HG02763 (cell line): ENCODE measurements around the gene ARPC1A.
"Not testable (repeated sequence)": the region's sequence is repeated elsewhere in the genome, so short reads cannot be mapped to it uniquely, and the experiment has no call there.

Source experiments
- ATAC-seq: cut with Tn5 transposase; IDR thresholded peaks from one replicate; pipeline ENCODE4 v1.9.1; 2021; ENCODE audit warnings: mild to moderate bottlenecking, moderate library complexity; ENCODE audit not compliant: unreplicated experiment

Gene ARPC1A

DNA sequence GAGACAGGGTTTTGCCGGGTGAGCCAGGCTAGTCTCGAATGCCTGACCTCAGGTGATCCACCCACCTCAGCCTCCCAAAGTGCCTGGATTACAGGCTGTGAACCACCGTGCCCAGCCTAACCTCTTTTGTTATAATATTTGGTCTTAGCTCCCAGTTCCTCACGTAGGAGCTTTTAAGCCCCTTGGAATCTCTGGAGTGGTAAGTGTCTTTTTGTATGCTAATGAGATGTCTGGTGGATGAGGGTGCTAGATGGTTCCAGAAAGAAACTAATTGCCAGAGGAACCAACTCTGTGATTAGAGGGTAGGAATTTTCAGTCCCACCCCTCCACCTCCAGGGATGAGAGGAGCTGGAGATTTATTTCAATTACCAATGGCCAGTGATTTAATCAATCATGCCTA is 5.3 kb upstream of the ARPC1A start:
- ATAC-seq = no peak

DNA sequence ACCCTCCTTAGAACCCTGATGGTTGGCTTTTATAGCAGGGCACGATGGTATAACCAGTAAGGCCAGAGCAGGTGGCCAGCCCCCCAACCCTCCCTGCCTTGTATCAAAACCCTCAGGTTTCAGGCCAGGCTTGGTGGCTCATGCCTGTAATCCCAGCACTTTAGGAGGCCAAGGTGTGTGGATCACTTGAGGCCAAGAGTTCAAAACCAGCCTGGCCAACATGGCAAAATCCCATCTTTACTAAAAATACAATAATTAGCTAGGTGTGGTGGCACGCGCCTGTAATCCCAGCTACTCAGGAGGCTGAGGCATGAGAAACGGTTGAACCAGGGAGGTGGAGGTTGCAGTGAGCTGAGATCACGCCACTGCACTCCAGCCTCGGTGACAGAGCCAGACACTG is 3.0 kb upstream of the ARPC1A start:
- not testable (repeated sequence) for ATAC-seq

DNA sequence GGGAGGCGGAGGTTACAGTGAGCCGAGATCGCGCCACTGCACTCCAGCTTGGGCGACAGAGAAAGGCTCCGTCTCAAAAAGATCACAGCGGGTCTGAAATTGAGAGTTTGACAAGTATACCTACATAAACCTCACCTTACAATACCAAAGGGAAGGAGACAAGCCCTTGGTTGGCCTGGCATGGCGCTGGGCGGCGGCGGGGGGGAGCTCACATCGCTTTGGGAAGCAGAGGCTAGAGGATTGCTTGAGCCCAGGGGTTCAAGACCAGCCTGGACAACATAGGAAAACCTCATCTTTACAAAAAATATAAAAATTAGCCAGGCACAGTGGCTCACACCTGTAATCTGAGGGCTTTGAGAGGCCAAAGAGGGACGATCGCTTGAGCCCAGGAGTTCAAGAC is 1.1 kb upstream of the ARPC1A start:
- ATAC-seq = no peak

DNA sequence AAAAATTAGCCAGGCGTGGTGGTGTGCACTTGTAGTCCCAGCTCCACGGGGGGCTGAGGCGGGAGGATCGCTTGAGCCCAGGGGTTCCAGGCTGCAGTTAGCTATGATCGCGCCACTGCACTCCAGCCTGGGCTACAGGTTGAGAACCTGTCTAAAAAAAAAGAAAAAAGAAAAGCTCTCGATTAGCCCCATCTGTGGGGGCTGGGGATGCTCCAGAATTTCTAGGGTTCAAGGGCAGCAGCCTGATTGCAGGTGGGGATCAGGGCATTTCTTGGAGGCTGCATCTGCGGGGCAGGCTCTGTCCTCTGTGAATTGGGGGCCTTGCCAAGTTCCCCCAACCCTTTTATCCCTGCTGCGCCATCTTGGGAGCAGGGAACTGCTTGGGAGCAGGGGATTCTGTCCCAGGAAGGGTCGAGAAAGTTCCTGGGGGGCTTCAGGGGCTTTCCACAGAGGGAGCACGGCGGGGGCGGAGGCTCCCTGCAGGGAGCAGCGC is 651 bp upstream of the ARPC1A start:
- peak; percentile 10 for ATAC-seq

DNA sequence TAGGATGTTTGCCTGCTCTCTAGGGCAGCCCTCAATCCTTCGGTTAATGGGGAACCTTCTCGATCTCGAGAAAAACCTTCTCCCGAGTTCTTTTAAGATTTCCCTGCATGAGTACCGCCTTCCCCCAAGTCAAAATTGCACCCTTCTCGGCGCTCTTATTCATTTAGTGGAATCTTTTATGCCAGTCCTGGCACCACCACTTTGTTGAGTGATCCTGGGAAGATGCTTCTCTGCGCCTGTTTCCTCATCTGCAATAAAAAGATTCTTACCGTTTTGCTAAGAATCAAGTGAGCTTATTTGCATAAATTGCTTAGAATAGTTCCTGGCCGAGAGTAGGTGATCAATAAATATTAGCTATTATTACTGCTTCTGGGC is 697 bp downstream of the ARPC1A start:
- ATAC-seq = no peak

DNA sequence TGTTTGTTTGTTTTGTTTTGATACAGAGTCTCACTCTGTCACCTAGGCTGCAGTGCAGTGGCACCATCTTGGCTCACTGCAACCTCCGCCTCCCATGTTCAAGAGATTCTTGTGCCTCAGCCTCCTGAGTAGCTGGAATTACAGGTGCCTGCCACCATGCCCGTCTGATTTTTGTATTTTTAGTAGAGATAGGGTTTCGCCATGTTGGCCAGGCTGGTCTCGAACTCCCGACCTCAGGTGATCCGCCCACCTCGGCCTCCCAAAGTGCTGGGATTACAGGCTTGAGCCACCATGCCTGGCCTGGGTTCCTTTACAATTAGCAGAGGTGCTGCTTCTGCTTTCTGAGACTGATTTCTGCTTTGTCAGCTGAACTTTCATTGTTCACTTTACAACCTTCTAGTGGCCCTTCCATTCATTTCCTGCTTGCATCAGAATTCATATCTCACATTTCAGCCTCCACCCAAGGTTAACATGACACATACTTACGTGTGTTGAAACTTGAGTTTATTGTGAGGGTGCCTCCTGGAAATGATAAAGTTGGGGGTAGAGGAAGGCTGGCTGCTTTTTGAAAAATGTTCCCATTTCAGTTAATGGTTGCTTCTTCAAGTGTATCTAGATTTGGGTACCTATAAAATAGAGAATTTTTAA is 4.7 kb downstream of the ARPC1A start:
- ATAC-seq = not testable (repeated sequence)

DNA sequence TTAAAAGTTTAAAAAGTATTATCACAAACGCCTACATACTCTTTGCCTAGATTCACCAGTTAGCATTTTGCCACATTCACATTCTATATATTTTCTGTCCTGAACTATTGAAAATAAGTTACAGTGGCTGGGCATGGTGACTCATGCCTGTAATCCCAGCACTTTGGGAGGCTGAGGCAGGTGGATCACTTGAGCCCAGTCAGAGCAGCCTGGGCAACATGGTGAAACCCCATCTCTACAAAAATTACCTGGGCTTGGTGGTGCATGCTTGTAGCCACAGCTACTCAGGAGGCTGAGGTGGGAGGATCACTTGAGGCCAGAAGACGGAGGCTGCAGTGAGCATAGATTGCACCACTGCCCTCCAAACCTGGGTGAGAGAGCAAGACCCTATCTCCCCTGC is 5.3 kb downstream of the ARPC1A start:
- ATAC-seq = no peak

DNA sequence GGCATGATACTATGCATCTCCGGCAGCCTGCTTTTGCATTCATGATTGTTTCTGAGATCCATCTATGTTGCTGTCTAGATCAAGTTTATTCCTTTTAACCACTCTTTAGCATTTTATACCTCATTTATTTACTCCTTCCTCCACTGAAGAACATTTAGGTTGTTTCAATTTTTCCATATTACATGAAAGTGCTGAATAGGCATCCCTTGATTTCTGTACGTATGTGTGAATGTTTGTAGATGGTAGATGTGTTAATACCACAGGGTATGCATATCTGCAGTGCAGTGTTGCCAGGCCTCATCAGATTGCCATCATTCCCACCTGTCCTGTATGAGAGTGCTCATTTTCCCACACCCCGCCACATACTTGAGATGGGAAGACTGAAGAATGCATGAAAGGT is 13.9 kb downstream of the ARPC1A start:
- ATAC-seq = no peak

DNA sequence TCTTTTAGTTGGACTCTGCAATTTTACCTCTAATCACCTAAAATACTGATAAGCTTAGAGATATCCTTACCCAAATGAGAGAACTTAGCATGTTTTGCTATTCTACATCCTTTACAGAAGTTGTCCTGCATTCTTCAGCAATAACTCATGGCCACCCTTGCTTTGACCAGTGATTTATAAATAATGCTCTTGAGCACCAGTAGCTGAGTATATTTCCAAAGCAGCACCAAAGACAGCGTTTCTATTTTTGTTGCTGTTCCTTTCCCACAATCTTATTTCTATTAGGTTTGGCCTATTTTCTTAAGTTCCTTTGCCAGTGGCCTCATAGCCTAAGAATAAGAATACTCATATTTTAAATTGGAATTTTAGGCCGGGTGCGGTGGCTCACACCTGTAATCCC is 15.0 kb downstream of the ARPC1A start:
- no peak for ATAC-seq

DNA sequence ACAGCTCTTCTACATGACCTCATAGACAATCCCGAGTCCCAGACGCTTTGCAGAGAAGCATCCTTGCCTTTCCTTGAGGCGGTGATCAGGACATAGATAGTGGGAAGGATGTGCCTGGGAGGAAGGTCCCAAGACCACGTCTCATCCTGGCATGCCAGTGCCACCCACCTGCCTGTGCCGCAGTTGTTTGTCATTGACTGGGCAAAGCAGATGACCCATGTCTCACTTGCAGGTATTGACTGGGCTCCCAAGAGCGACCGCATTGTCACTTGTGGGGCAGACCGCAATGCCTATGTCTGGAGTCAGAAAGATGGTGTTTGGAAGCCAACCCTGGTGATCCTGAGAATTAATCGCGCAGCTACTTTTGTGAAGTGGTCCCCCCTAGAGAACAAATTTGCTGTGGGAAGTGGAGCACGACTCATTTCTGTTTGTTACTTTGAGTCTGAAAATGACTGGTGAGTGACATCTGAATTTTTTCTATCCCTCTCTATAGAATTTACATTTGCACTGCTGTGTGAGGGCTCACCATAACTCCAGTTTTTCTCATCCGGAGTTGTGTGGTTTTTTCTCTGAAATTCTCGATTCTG is 18.5 kb downstream of the ARPC1A start:
- no peak for ATAC-seq

DNA sequence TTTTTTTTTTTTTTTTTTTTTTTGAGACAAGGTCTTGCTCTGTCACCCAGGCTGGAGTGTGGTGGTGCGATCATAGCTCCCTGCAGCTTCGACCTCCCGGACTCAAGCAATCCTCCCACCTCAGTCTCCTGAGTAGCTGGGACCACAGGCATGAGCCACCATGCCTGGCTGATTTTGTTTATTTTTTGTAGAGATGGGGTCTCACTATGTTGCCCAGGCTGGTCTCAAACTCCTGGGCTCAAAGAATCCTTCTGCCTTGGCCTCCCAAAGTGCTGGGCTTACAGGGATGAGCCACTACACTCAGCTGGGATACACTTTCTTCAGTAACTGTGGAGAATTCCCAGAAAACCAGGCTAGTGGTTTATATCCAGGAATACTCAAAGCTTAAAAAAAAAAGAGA is 24.9 kb downstream of the ARPC1A start:
- not testable (repeated sequence) for ATAC-seq

DNA sequence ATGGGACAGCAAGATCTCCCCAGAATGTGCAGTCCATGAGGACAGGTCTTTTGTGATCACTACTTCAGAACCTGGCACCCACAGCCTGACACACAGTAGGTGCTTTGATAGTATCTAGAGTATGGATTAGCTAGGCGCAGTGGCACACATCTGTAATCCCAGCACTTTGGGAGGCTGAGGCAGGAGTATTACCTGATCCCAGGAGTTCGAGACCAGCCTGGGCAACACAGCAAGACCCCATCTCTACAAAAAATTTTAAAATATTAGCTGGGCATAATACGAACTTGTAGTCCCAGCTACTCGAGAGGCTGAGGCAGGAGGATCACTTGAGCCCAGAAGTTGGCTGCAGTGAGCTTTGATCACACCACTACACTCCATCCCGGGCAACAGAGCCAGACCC is 26.5 kb downstream of the ARPC1A start:
- ATAC-seq = no peak

DNA sequence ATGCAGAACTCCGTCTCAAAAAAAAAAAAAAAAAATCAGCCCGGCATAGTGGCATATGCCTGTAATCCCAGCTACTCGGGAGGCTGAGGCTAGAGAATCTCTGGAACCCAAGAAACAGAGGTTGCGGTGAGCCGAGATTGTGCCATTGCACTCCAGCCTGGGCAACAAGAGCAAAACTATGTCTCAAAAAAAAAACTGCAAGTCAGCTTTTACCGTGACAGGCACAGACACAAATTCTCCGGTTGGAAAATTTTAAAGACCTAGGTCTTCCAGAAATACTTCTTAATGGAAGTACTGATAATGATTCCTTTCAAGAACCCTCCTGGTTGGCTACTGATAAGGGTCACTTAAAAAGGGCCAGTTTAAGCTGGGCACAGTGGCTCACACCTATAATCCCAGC is 29.4 kb downstream of the ARPC1A start:
- no peak for ATAC-seq

DNA sequence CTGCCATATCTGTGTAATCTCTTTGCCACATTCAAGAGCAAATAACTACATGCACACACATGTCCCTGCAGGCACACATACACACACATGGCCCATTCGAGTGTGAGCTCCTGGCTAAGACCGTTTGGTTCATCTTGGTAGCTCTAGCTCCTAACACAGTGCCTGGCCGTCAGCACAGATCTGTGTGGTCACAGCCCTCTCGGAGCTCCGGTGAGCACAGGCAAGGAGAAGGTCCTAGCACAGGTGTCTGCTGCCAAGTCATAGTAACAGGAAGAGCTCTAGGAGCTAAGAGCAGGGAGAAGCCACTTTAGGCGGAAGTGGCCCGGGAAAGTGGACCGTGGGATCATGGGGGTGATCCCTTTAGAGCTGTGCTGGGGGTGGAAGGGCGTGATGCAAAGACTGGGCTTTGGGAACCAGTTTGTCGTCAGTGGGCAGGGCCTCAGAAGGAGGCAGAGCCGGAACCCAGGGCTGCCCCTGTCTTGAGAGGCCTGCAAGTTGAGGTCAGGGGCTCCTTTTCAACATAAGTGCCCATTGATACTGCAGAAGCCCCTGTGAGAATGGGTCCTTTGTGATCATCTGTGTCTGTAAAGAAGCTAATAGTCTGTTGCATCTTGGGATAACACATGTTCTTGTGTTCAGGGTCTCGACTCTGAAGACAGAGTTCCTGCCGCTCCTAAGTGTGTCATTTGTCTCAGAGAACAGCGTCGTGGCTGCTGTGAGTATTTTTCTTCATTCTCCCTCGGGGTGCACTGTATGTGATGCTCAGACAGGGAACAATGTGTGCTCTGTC is 32.2 kb downstream of the ARPC1A start:
- no peak for ATAC-seq

DNA sequence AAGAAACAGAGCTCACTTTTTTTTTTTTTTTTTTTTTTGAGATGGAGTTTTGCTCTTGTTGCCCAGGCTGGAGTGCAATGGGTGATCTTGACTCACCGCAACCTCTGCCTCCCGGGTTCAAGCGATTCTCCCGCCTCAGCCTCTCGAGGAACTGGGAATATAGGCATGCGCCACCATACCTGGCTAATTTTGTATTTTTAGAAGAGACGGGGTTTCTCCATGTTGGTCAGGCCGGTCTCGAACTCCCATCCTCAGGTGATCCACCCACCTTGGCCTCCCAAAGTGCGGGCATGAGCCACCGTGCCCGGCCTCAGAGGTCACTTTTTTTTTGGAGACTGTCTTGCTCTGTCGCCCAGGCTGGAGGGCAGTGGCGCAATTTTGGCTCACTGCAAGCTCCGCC is 32.8 kb downstream of the ARPC1A start:
- ATAC-seq = not testable (repeated sequence)

DNA sequence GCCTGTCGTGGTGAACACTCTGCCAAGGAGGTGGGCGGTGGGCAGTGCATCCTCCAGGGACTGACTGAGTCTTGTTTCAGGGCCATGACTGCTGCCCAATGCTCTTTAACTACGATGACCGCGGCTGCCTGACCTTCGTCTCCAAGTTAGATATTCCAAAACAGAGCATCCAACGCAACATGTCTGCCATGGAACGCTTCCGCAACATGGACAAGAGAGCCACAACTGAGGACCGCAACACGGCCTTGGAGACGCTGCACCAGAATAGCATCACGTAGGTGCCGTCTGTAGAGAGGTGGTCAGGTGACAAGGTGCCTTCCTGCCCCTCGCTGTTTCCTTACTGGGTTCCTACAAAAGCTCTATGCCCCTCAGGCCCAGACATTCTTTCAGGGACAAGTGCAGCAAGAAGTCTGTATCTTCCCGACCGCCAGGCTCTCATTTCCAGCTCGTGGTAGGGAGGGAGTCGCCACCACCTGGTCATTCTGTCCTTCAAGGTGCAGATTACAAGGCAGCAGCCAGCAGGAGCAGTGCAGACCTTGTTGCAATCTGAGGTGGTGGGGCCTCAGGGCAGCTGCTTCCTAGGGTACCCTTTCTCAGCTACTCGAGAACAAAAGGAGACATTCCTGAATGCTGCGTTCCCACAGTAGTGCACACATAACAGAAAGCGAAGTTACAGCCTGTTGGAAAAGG is 33.9 kb downstream of the ARPC1A start:
- no peak for ATAC-seq

DNA sequence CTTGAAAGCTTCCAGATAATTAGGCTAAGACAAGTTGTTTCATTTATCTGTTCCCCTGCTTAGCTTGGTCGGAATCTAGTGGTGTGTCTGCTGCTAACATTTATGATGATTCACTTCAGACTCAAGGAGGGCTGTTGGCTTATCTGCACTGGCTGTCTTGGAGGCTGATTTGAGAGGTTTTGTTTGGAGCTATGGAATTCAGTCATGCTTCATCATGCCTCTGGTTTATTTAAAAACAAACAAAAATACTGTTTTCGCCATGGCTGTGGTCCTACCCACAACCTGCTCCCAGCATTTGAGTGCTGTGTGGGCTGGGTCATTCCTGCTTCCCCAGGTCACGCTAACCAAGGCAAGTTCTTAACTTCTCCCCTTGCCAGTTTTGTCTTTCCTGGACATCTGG is 37.1 kb downstream of the ARPC1A start:
- no peak for ATAC-seq

DNA sequence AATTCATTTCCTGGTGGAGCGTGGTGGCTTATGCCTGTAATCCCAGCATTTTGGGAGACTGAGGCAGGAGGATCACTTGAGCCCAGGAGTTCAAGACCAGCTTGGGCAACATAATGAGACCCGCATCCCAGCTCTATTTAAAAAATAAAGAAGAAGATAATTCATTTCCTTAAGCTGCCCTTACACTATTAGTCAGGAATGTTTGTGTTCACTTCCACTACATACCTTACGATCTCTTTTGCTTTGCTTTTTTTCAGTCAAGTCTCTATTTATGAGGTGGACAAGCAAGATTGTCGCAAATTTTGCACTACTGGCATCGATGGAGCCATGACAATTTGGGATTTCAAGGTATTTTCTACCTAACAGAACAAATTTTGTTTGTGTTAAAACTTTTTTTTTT is 37.6 kb downstream of the ARPC1A start:
- ATAC-seq = no peak

DNA sequence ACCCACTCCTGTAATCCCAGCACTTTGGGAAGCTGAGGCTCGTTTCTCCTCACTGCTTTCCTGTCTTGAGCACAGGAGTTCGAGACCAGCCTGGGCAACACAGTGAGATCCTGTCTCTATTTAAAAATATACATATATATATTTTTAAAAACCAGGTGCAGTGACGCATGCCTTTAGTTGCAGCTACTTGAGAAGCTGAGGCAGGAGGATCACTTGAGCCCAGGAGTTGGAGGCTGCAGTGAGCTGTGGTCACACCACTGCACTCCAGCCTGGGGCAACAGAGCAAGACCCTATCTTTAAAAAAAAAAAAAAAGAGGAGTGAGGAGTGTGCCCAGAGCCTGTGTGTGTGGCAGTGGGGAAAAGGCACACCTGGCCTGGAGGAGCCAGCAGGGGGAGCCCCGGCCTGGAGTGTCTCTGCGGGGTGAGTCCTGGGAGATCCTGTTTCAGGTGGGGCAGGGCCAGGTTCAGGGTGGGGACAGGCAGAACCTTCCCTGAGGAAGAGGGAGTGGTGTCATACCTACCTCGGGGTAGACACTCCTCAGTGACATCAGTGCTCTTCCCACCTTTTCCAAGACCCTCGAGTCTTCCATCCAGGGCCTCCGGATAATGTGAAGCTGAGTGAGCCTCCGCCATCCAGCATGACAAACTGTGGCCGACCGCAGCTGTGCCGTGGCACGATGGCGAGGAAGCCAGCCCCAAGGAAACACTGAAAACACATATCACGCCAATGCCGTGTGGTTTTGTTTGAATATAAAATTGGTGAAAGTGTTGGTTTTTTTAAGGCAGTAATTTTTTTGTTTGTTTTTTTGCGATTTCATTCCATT is 39.8 kb downstream of the ARPC1A start:
- ATAC-seq = no peak

DNA sequence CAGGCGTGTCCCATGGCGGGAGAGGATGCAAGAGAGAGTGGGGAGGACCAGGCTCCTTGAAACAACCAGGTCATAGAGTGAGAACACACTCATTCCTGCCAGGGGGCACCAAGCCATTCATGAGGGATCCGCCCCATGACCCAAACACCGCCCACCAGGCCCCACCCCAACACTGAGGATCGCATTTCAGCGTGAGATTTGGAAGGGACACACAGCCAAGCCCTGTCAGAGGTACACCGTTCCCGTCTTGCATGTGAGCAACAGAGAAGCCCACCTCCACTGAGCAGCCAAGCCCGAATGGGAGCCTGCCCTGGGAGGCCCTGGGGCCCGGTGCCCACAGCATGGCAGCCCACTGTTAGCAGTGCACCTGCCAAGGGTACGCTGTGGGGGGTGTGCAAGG is 40.9 kb downstream of the ARPC1A start:
- no peak for ATAC-seq
